ENCODE data around the gene NACC2. TPM values are rescaled to one million over a fixed set of nuclear protein-coding genes. Genes with fewer than 3 reads are reported as not detected.

The NACC2 gene
- total and polyA plus RNA-seq, 9 of the 15 experiments (the other 6 are each of a cell fraction or from before 2014, with no cell fraction given), result 0.70 to 25.1 (median 5.6) TPM

DNA sequence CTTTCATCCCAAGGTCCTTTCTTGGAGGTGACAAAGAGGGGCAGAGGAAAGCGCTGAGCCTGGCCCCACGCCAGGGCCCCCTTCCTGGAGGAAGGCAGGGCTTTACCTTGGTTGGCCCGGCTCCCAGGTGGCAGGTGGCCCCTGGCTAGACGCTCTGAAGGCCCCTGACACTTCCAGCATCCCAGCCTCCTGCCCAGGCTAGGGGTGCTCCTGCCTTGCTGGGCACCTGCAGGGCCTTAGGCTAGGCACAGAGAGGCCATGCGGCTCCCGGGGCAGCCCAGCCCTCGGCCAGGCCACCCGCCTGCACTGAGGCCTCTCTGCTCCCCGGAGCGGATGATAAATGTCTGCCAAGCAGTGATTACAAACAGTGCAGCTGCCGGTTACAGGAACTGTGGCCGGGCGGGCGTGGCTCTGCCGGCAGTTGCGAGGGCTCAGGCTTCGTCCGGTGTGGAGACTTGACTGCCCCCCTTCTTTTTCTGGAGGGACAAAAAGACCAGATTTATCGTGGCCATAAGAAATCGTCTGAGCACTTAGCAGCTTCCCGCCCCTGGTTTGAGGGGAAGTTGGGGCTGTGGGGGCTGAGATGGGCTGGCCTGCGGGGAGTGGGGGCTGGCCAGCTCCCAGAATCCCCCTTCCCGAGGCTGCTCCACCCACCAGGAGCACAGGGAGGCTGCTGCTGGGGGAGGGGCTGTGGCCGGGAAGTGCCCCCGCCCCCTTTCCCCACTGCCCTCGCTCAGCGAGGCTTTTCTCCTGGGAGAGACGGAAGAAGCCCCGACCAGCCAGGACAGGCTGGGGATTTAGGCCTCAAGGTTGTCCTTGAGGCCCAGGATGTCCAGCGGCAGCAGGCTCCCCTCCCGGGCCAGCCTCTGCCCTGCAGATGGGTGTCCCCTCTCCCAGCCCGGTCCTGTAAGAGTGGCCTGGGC, 102.3 kb downstream of the NACC2 start (continued):
- TF ChIP-seq, protein P1, sequence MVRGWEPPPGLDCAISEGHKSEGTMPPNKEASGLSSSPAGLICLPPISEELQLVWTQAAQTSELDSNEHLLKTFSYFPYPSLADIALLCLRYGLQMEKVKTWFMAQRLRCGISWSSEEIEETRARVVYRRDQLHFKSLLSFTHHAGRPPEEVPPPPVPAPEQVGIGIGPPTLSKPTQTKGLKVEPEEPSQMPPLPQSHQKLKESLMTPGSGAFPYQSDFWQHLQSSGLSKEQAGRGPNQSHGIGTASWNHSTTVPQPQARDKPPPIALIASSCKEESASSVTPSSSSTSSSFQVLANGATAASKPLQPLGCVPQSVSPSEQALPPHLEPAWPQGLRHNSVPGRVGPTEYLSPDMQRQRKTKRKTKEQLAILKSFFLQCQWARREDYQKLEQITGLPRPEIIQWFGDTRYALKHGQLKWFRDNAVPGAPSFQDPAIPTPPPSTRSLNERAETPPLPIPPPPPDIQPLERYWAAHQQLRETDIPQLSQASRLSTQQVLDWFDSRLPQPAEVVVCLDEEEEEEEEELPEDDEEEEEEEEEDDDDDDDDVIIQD (CRISPR knock-in tag; IDR thresholded peaks at IDR 0.05), result no peak
- TF ChIP-seq ZBTB17 (CRISPR knock-in tag; IDR thresholded peaks at IDR 0.05), result no peak
- no peak for TF ChIP-seq SIRT6 (IDR thresholded peaks at IDR 0.05; ENCODE audit: low read depth, low read length)
- TF ChIP-seq TAF15 (IDR thresholded peaks at IDR 0.05; ENCODE audit: low read depth, low read length), result no peak
- no peak for TF ChIP-seq NFE2 (IDR thresholded peaks at IDR 0.05; ENCODE audit: low read depth)
- no peak for TF ChIP-seq BRCA1 (IDR thresholded peaks at IDR 0.05)
- TF ChIP-seq BRCA1 (CRISPR knock-in tag; IDR thresholded peaks at IDR 0.05), result no peak
- TF ChIP-seq, protein P2, sequence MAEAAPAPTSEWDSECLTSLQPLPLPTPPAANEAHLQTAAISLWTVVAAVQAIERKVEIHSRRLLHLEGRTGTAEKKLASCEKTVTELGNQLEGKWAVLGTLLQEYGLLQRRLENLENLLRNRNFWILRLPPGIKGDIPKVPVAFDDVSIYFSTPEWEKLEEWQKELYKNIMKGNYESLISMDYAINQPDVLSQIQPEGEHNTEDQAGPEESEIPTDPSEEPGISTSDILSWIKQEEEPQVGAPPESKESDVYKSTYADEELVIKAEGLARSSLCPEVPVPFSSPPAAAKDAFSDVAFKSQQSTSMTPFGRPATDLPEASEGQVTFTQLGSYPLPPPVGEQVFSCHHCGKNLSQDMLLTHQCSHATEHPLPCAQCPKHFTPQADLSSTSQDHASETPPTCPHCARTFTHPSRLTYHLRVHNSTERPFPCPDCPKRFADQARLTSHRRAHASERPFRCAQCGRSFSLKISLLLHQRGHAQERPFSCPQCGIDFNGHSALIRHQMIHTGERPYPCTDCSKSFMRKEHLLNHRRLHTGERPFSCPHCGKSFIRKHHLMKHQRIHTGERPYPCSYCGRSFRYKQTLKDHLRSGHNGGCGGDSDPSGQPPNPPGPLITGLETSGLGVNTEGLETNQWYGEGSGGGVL (CRISPR knock-in tag; IDR thresholded peaks at IDR 0.05), result no peak
- no peak for TF ChIP-seq CCAR2 (IDR thresholded peaks at IDR 0.05; ENCODE audit: low read depth, low read length)
- peak; percentile 46; the same call in 1 of the 2 replicates for TF ChIP-seq CREB1 (IDR thresholded peaks at IDR 0.05)
- TF ChIP-seq CREB1 (CRISPR knock-in tag; IDR thresholded peaks at IDR 0.05), result no peak; the same call in 1 of the 2 replicates
- TF ChIP-seq, protein P3, sequence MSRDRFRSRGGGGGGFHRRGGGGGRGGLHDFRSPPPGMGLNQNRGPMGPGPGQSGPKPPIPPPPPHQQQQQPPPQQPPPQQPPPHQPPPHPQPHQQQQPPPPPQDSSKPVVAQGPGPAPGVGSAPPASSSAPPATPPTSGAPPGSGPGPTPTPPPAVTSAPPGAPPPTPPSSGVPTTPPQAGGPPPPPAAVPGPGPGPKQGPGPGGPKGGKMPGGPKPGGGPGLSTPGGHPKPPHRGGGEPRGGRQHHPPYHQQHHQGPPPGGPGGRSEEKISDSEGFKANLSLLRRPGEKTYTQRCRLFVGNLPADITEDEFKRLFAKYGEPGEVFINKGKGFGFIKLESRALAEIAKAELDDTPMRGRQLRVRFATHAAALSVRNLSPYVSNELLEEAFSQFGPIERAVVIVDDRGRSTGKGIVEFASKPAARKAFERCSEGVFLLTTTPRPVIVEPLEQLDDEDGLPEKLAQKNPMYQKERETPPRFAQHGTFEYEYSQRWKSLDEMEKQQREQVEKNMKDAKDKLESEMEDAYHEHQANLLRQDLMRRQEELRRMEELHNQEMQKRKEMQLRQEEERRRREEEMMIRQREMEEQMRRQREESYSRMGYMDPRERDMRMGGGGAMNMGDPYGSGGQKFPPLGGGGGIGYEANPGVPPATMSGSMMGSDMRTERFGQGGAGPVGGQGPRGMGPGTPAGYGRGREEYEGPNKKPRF (IDR thresholded peaks at IDR 0.05; ENCODE audit: low read depth, low read length), result no peak
- TF ChIP-seq CBX5 (IDR thresholded peaks at IDR 0.05; ENCODE audit: borderline replicate concordance, low read depth), result no peak
- TF ChIP-seq EWSR1 (IDR thresholded peaks at IDR 0.05; ENCODE audit: borderline replicate concordance, low read depth, partially characterized antibody), result no peak
- peak; percentile 74; the same call in 1 of the 2 replicates for TF ChIP-seq ZNF584 (CRISPR knock-in tag; IDR thresholded peaks at IDR 0.05; ENCODE audit: low read depth)
- TF ChIP-seq ZNF699 (CRISPR knock-in tag; IDR thresholded peaks at IDR 0.05; ENCODE audit: insufficient replicate concordance), result no peak
- TF ChIP-seq, protein P4, sequence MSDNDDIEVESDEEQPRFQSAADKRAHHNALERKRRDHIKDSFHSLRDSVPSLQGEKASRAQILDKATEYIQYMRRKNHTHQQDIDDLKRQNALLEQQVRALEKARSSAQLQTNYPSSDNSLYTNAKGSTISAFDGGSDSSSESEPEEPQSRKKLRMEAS (CRISPR knock-in tag; IDR thresholded peaks at IDR 0.05), result peak; percentile 89
- peak; percentile 53; the same call in 1 of the 2 replicates for TF ChIP-seq NBN (IDR thresholded peaks at IDR 0.05; ENCODE audit: low read depth)
- peak in 1 of 2 experiments; percentile 56; a peak in 1 of 4 replicates for TF ChIP-seq KDM4B (IDR thresholded peaks at IDR 0.05; ENCODE audit: borderline replicate concordance in 2 of 2, low read depth in 1 of 2)
- no peak for TF ChIP-seq SNIP1 (IDR thresholded peaks at IDR 0.05; ENCODE audit: low read depth)
- no peak for TF ChIP-seq SMAD3 (CRISPR knock-in tag; conservative IDR thresholded peaks at IDR 0.05)
- no peak for TF ChIP-seq MAFF (IDR thresholded peaks at IDR 0.05; ENCODE audit: low read length)
- peak; percentile 74 for TF ChIP-seq CCNT2 (IDR thresholded peaks at IDR 0.05; ENCODE audit: borderline replicate concordance, extremely low read depth, insufficient read length, low read depth, low read length)

Data from K562 (cell line).